H1 (cell line): ENCODE results near the gene GPATCH2L. TPM values are rescaled to one million over a fixed set of nuclear protein-coding genes. Genes with fewer than 3 reads are reported as not detected.
A peak's percentile ranks its signal among the peaks of the same experiment; 100 is the strongest.

Source experiments
- CTCF ChIA-PET: fragments of 300-600 bp; sonication (Branson Sonifier 250); formaldehyde crosslinking; loops from one replicate; lab custom pipeline; 2021; ENCODE audit not compliant: partially characterized antibody; lab: Charles Lee
- POLR2A ChIA-PET: fragments of 300-600 bp; sonication (Branson Sonifier 250); formaldehyde crosslinking; loops from one replicate; lab custom pipeline; 2021; ENCODE audit warnings: inconsistent platforms; ENCODE audit not compliant: partially characterized antibody; lab: Charles Lee
- DNase-seq, 2 experiments: peaks; one replicate each; pipeline versions ENCODE4 v3.0.0 to v3.0.0-alpha.2; 2010 to 2022; ENCODE audit warnings: low spot score in 2 of 2, low read depth in 1 of 2, mixed read lengths in 1 of 2
- FAIRE-seq: peaks from 2 replicates; lab custom pipeline; 2011; peaks lifted over from hg19 to GRCh38; lab: Jason Lieb, UNC
- H2AFZ ChIP-seq: 2 replicates; pipeline ENCODE4 v1.8.1; 2012; ENCODE audit warnings: low read length, inconsistent platforms
- H2AK5ac ChIP-seq: 2 replicates; pipeline ENCODE4 v1.6.1; 2013; ENCODE audit warnings: low read depth, low read length
- H2BK120ac ChIP-seq: replicated peaks from 2 replicates; pipeline ENCODE3; 2013; ENCODE audit warnings: low read depth, low read length, inconsistent platforms
- H2BK12ac ChIP-seq: 2 replicates; pipeline ENCODE4 v1.6.1; 2013; ENCODE audit warnings: low read depth, low read length
- H2BK15ac ChIP-seq: 2 replicates; pipeline ENCODE4 v1.6.1; 2013; ENCODE audit warnings: low read length
- H2BK20ac ChIP-seq: 2 replicates; pipeline ENCODE4 v1.6.1; 2013; ENCODE audit warnings: low read length
- H2BK5ac ChIP-seq: 2 replicates; pipeline ENCODE4 v1.6.1; 2013; ENCODE audit warnings: low read depth, low read length
- H3K14ac ChIP-seq: 2 replicates; pipeline ENCODE4 v1.6.1; 2013; ENCODE audit warnings: inconsistent platforms; ENCODE audit not compliant: insufficient read length
- H3K18ac ChIP-seq: 2 replicates; pipeline ENCODE4 v1.6.1; 2013; ENCODE audit warnings: low read length; ENCODE audit errors: extremely low read depth
- H3K23ac ChIP-seq: 2 replicates; pipeline ENCODE4 v1.6.1; 2013; ENCODE audit warnings: inconsistent platforms; ENCODE audit not compliant: insufficient read length
- H3K23me2 ChIP-seq: 2 replicates; pipeline ENCODE4 v1.6.1; 2013; ENCODE audit warnings: low read depth, low read length
- H3K27ac ChIP-seq: 2 replicates; pipeline ENCODE4 v1.6.1; 2011; ENCODE audit warnings: low read depth, low read length, inconsistent platforms
- H3K27me3 ChIP-seq, 4 experiments: replicated peaks in 1 of 4; 1 replicate in 1 of 4; 2 replicates in 3 of 4; pipeline versions ENCODE4 v1.6.1 to v1.8.1; 2011 to 2013; ENCODE audit warnings: low read length in 3 of 4, mild to moderate bottlenecking in 3 of 4, inconsistent platforms in 2 of 4, mixed read lengths in 2 of 4, moderate library complexity in 1 of 4; ENCODE audit not compliant: control insufficient read depth in 3 of 4, insufficient read depth in 3 of 4; ENCODE audit errors: extremely low read depth in 1 of 4
- H3K36me3 ChIP-seq, 4 experiments: 2 replicates each; pipeline versions ENCODE4 v1.6.1 to v1.8.1; 2011 to 2013; ENCODE audit warnings: mild to moderate bottlenecking in 4 of 4, low read length in 3 of 4, moderate library complexity in 2 of 4, control low read depth in 1 of 4, inconsistent platforms in 1 of 4; ENCODE audit not compliant: insufficient read depth in 4 of 4, control insufficient read depth in 2 of 4
- H3K4ac ChIP-seq: replicated peaks from 2 replicates; pipeline ENCODE3; 2013; ENCODE audit warnings: low read length, low read depth, mixed read lengths, inconsistent platforms; ENCODE audit not compliant: insufficient read length
- H3K4me1 ChIP-seq, 4 experiments: replicated peaks in 1 of 4; 1 replicate in 1 of 4; 2 replicates in 3 of 4; pipeline versions ENCODE4 v1.6.1 to v1.8.1; 2011 to 2013; ENCODE audit warnings: low read length in 3 of 4, inconsistent platforms in 2 of 4, mixed read lengths in 1 of 4; ENCODE audit not compliant: insufficient read depth in 4 of 4, control insufficient read depth in 3 of 4
- H3K4me2 ChIP-seq, 2 experiments: 2 replicates each; pipeline versions ENCODE4 v1.6.1 to v1.8.1; 2011 to 2013; ENCODE audit warnings: low read depth in 2 of 2, low read length in 2 of 2, control low read depth in 1 of 2, inconsistent platforms in 1 of 2, mild to moderate bottlenecking in 1 of 2; ENCODE audit not compliant: insufficient read depth in 1 of 2
- H3K4me3 ChIP-seq, 4 experiments: fragments of 200-600, 300-600 bp in 1 of 4; sonication (generic), shearing (Covaris generic), sonication (Bioruptor Twin) in 1 of 4; 2 replicates each; pipeline versions ENCODE4 v1.5.1 to v1.8.1; 2011 to 2016; ENCODE audit warnings: low read length in 4 of 4, low read depth in 3 of 4, control low read depth in 2 of 4, inconsistent platforms in 2 of 4, mild to moderate bottlenecking in 2 of 4, mixed read lengths in 1 of 4, moderate library complexity in 1 of 4; ENCODE audit not compliant: insufficient read depth in 2 of 4; ENCODE audit errors: extremely low read depth in 1 of 4
- H3K56ac ChIP-seq: replicated peaks from 2 replicates; pipeline ENCODE3; 2013; ENCODE audit warnings: low read depth, mild to moderate bottlenecking, mixed read lengths, low read length, inconsistent platforms; ENCODE audit not compliant: insufficient read length
- H3K79me1 ChIP-seq: 2 replicates; pipeline ENCODE4 v1.6.1; 2013; ENCODE audit warnings: low read depth, low read length, control low read depth
- H3K79me2 ChIP-seq, 2 experiments: 2 replicates each; pipeline versions ENCODE4 v1.6.1 to v1.8.1; 2012 to 2013; ENCODE audit warnings: low read length in 2 of 2, mild to moderate bottlenecking in 2 of 2, inconsistent platforms in 1 of 2; ENCODE audit not compliant: insufficient read depth in 2 of 2, control insufficient read depth in 1 of 2
- H3K9ac ChIP-seq, 4 experiments: replicated peaks in 1 of 4; 1 replicate in 1 of 4; 2 replicates in 3 of 4; pipeline versions ENCODE4 v1.6.1 to v1.8.1; 2011 to 2013; ENCODE audit warnings: low read depth in 3 of 4, low read length in 3 of 4, control low read depth in 2 of 4, mild to moderate bottlenecking in 2 of 4, moderate library complexity in 2 of 4, inconsistent platforms in 1 of 4; ENCODE audit errors: extremely low read depth in 1 of 4
- H3K9me3 ChIP-seq, 2 experiments: 2 replicates each; pipeline versions ENCODE4 v1.6.1 to v1.8.1; 2012 to 2013; ENCODE audit warnings: mild to moderate bottlenecking in 2 of 2, moderate library complexity in 2 of 2, control low read depth in 1 of 2, inconsistent platforms in 1 of 2, low read depth in 1 of 2, low read length in 1 of 2, mixed read lengths in 1 of 2; ENCODE audit not compliant: insufficient read depth in 2 of 2
- H4K20me1 ChIP-seq, 2 experiments: replicated peaks in 1 of 2; 2 replicates each; pipeline versions ENCODE3 to v1.8.1; 2011 to 2013; ENCODE audit warnings: inconsistent platforms in 2 of 2, low read length in 2 of 2, mild to moderate bottlenecking in 1 of 2; ENCODE audit not compliant: insufficient read depth in 2 of 2, control insufficient read depth in 1 of 2
- H4K5ac ChIP-seq: 2 replicates; pipeline ENCODE4 v1.6.1; 2013; ENCODE audit warnings: low read length, low read depth, mixed read lengths, inconsistent platforms; ENCODE audit not compliant: insufficient read length
- H4K8ac ChIP-seq: 2 replicates; pipeline ENCODE4 v1.8.0; 2013; ENCODE audit warnings: mild to moderate bottlenecking, moderate library complexity, low read length, inconsistent platforms; ENCODE audit not compliant: insufficient read depth; ENCODE audit errors: extremely low read depth
- H4K91ac ChIP-seq: replicated peaks from 2 replicates; pipeline ENCODE3; 2013; ENCODE audit warnings: low read length, mixed read lengths, inconsistent platforms; ENCODE audit not compliant: insufficient read length
- ATF2 ChIP-seq: IDR thresholded peaks from 2 replicates; pipeline ENCODE4 v1.6.1; 2012; ENCODE audit warnings: low read length, inconsistent platforms
- CBX5 ChIP-seq: fragments of 300-800, 300-1000 bp; sonication (generic); IDR thresholded peaks from 2 replicates; pipeline ENCODE4 v1.7.1; 2016; ENCODE audit warnings: antibody characterized with exemption, low read length, low read depth
- CHD1 ChIP-seq: IDR thresholded peaks from 2 replicates; pipeline ENCODE4 v1.6.1; 2012; ENCODE audit warnings: low read depth, low read length, improper control_type of control experiment
- CHD2 ChIP-seq: IDR thresholded peaks from 2 replicates; pipeline ENCODE4 v1.6.1; 2012; ENCODE audit warnings: low read length, improper control_type of control experiment
- CREB1 ChIP-seq: IDR thresholded peaks from 2 replicates; pipeline ENCODE4 v1.6.1; 2012; ENCODE audit warnings: inconsistent platforms
- HDAC6 ChIP-seq: IDR thresholded peaks from one replicate; pipeline ENCODE4 v1.7.1; 2012; ENCODE audit warnings: low read depth, mild to moderate bottlenecking, inconsistent platforms, low read length, moderate library complexity
- SP2 ChIP-seq: IDR thresholded peaks from 2 replicates; pipeline ENCODE4 v1.6.1; 2012; ENCODE audit warnings: mild to moderate bottlenecking, low read length, inconsistent platforms
- SP4 ChIP-seq: IDR thresholded peaks from 2 replicates; pipeline ENCODE4 v1.6.1; 2012; ENCODE audit warnings: low read length, inconsistent platforms
- SRF ChIP-seq: IDR thresholded peaks from 2 replicates; pipeline ENCODE4 v1.6.1; 2011; ENCODE audit warnings: mild to moderate bottlenecking, low read depth, low read length, moderate library complexity
- SUZ12 ChIP-seq: fragments of 200-600 bp; sonication (generic); IDR thresholded peaks from 2 replicates; pipeline ENCODE4 v1.6.1; 2012; ENCODE audit warnings: mild to moderate bottlenecking, inconsistent platforms, low read length, moderate library complexity, mixed read lengths
- TBP ChIP-seq: IDR thresholded peaks from 2 replicates; pipeline ENCODE4 v1.6.1; 2011; ENCODE audit warnings: low read depth, low read length, improper control_type of control experiment
- WGBS, 2 experiments: shearing (Covaris generic) in 1 of 2; methylation state at CpG; one replicate each; pipeline versions ENCODE4 v1.1.6 to v1.1.7; 2013 to 2015; ENCODE audit warnings: low lambda C conversion rate in 2 of 2, mixed read lengths in 2 of 2, inconsistent platforms in 1 of 2, low coverage in 1 of 2, missing lambda C conversion rate in 1 of 2; ENCODE audit not compliant: insufficient replicate concordance in 2 of 2, insufficient coverage in 1 of 2, insufficient read length in 1 of 2; ENCODE audit errors: extremely low coverage in 1 of 2, missing lambda C conversion rate in 1 of 2; 5-methylcytosine and 5-hydroxymethylcytosine counted together
- polyA plus RNA-seq, 7 experiments: library from polyadenylated mRNA; depleted of rRNA in 3 of 7; stranded (reverse) in 5 of 7; unstranded in 2 of 7; fragments of >200 nt in 5 of 7; fragments of 200-250 nt in 2 of 7; gene quantifications; 1 replicate in 5 of 7; 2 replicates in 1 of 7; 4 replicates in 1 of 7; pipeline versions ENCODE4 v1.2.1 to v1.2.3, GENCODE V29; 2011 to 2013; ENCODE audit warnings: missing spikeins in 2 of 7, mixed read lengths in 2 of 7
- total RNA-seq: library from RNA; stranded (reverse); fragmentation: NEBNext Ultra II Directional; extraction: Animal tissue kit (Norgen Biotek cat#: 25700); gene quantifications from 2 replicates; pipeline ENCODE4 v1.2.1, GENCODE V29; 2021

Gene GPATCH2L
- total and polyA plus RNA-seq, 2 of the 8 experiments (the other 6 are each of a cell fraction or from before 2014, with no cell fraction given) = 26.0 to 54.9 TPM

- H2AK5ac ChIP-seq = no peak overlapping the region
- H2BK120ac ChIP-seq = no peak overlapping the region
- peaks cover 0 to 4% (median 1%) of the 10 kb centered on the region in 4 experiments; a peak in 4 of 7 replicates for H3K4me1 ChIP-seq
- H3K36me3 ChIP-seq = no peaks in the 10 kb centered on the region
- DNase-seq = no peak
- no peak overlapping the region for H2BK20ac ChIP-seq
- H3K4me3 ChIP-seq = no peak overlapping the region
- no peaks in the 10 kb centered on the region for H3K79me2 ChIP-seq
- H2BK5ac ChIP-seq = no peak overlapping the region
- H2BK12ac ChIP-seq = no peak overlapping the region
- no peak overlapping the region for H3K4ac ChIP-seq
- H3K23me2 ChIP-seq = no peaks in the 10 kb centered on the region
- H3K23ac ChIP-seq = no peak overlapping the region
- H3K56ac ChIP-seq = no peak overlapping the region
- 87% methylated on average over 9 of the region's 9 CpGs; no CpG with 5 or more reads in 1 of the 2 experiments for WGBS, 2 experiments
- no peak overlapping the region for H4K5ac ChIP-seq
- no peaks in the 10 kb centered on the region for H3K27me3 ChIP-seq
- H2BK15ac ChIP-seq = no peak overlapping the region
- no peak overlapping the region for H4K91ac ChIP-seq
- no peak overlapping the region for H3K18ac ChIP-seq
- no peaks in the 10 kb centered on the region for H4K20me1 ChIP-seq
- no peak overlapping the region for H4K8ac ChIP-seq
- no peaks in the 10 kb centered on the region for H3K9me3 ChIP-seq
- H3K9ac ChIP-seq = no peak overlapping the region
- POLR2A ChIA-PET = no interaction called here
- no peak overlapping the region for H3K14ac ChIP-seq
- FAIRE-seq = no peak
- no peak overlapping the region for H3K4me2 ChIP-seq
- CTCF ChIA-PET = interaction anchor here (0.8 to 1.3 kb wide), 2 partner anchors 9 to 41 kb away, joined by 3 read pairs; no protein-coding TSS in a partner anchor
- no peak overlapping the region for H3K27ac ChIP-seq
- H3K79me1 ChIP-seq = no peaks in the 10 kb centered on the region
- 0 out of 2 replicates have a peak overlapping the region, but pooled peaks have one; percentile 23 for H2AFZ ChIP-seq
- TF ChIP-seq TBP (no peak), ATF2 (no peak), SP4 (no peak), SRF (no peak), SP2 (no peak), HDAC6 (no peak), CHD1 (no peak), CREB1 (no peak), SUZ12 (no peak), CHD2 (no peak), CBX5 (no peak)
Observed at GRCh38 chr14:76257111-76257803, 105.5 kb downstream of the GPATCH2L start.
